ENCODE data around the gene VPS13D.

The VPS13D gene

GRCh38 chr1:12544357-12544756 is 314.5 kb downstream of the VPS13D start:
- DNase-seq: no peak

DNA sequence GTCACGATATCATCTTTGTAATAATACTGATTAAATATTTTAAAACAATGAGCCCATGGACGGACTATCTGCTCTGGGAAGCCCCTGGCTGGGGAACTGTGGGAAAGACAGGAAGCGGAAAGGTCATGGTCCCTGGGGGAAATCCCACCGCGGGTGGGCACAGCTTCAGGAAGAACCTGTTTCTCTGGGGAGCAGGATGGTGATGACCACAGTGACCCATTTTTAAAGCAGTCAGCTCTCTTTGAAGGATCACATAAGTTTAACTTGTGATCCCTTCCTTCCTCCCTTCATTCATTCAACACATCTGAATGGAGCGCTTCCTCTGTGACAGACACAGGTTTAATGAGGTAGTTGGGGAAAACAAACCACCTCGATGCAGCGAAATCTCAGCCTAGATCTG is 315.2 kb downstream of the VPS13D start:
- no peak for DNase-seq

DNA sequence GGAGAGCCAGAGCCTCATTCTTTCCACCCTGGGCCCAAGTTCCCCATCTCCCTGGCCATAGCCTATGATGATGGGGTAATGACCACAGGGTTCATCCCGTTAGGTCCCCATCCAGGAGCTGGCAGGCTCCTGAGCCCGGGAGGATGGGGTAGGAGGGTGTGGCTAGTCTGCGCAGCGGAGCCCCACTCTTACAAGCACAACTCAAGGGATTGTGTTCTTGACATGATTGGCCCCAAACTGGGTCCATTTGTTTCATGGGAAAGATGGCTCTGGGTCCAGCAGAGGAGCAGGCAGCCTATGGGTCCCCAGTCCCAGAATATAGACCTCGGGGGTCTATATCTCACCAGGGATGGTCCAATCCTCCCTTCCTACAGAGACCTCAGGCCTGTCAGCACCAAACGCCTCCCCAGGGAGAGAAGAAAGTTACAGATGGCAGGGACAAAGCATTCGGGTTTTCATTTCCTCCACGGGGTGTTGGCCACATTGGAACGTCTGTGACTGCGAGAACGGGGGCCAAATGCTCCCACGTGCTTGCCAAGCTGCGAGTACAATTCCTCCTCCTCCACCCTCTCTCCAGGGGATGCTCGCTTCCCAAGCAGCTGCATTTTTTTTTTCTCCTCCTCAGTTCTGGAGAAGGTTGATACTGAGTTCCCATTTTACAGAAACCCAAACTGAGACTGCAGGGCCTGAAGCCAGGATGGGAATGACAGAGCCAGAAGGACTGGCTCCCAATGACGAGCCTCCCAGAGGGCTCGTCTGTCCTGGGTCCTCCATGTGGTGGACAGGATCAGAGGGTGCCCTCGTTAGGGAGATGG is 317.1 kb downstream of the VPS13D start:
- DNase-seq: no peak

GRCh38 chr1:12547586-12548225 is 317.9 kb downstream of the VPS13D start:
- no peak for DNase-seq

GRCh38 chr1:12548279-12548972 is 318.6 kb downstream of the VPS13D start:
- DNase-seq: no peak

DNA sequence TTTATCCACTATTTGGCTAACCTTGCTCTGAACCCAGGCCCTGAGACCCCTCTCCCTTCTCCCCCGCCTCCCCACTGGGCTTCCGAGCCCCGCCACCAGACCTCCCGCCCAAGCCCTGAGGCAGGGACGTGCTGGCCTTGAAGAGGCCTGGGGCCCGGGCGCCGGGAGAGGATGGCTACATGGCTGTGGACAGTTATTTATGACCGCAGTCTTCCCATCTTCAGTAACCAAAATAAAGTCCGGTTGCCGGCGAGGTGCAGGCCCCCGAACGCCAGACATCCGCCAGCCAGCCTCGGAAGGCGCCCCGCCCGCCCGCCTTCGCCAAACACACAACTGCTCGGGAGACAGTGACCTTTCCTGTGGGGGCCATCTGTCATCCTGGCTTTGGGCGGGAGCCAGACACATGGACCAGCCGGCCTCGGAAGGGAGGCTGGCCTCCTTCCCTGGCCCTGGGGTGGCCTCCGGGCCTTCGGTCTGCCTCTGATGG is 319.2 kb downstream of the VPS13D start:
- no peak for DNase-seq

DNA sequence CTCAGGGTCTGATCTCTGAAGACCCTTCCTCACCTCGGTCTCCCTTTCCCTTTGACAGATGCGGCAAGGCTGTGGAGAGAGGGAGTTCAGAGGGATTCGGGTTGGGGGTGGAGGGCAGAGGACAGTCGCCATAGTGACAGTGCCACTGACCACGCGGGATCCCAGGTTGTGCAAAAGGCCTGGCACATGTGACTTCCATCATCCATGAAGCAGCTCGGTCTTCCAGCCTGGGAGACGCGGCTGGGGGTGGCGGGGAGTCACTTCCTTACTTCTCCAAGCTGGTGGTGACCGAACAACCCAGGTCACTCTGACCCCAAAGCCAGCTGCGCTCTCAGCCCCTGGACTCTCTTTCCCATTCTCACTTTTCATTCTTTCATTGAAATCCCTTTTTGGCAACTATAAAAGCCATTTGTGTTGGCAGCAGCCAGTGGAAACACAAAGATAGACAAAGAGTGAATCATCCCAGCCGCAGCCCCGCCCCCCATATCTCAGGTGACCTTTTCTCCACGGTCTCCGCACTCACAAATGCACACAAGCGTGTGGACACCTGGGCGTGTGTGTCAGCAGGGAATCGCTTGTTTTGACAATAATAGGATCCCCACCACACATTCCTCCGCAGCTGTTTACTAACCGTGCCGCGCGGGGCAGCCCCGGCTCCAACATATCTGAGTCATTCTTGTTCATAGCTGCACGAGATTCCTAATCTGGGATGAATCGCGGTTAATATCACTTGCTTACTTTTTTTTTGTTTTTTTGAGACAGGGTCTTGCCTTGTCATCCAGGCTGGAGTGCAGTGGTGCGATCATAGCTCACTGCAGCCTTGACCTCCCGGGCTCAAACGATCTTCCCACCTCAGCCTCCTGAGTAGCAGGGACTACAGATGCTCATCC is 319.9 kb downstream of the VPS13D start:
- no peak for DNase-seq

- DNase-seq: no peak
Measured at GRCh38 chr1:12551584-12551983, 321.8 kb downstream of the VPS13D start.

GRCh38 chr1:12552111-12552888 is 322.5 kb downstream of the VPS13D start:
- DNase-seq: no peak

DNA sequence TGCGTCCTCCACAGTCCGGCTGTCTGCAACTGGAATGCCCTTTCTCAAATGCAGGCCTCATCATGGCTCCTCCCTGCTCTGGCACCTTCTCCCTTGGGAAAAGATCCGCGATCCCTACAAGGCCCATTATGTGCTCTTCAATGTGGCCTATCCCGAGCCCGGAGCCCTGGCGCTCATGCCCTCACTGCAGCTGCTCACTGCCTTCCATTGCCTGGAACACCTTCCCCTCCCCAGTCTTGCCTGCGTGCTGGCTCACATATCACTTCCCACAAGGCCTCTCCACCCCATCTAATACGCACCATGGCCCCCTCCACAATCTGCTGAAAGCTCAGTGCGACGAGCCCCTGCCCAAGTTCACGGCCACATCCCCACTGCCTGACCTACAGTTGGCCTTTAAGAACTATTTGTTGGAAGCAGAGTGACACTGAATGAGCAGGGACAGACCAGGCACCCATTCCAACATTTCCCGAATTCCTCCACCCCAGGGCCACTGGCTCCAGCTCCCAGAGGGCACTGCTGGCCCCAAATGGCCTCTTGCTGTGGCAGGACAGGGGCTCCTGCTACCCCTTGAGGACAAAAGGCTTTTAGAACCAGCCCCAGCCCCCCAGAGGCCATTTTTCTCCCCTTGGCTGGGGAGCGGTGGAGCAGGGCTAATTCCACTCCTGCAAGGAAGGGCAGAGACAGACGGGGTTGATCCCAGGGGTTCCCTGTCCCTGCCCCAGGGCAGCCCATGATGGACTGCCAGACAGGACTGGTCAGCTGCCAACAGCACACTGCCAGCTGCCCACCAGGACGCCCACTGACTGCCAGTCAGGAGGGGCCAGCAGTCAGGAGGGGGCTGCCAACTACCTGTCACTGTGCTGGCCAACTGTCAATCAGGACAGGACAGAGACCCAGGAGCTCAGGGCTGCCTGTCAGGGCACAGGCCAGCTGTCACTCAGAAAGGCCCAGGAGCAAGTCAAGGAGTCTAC is 323.4 kb downstream of the VPS13D start:
- DNase-seq: no peak

DNA sequence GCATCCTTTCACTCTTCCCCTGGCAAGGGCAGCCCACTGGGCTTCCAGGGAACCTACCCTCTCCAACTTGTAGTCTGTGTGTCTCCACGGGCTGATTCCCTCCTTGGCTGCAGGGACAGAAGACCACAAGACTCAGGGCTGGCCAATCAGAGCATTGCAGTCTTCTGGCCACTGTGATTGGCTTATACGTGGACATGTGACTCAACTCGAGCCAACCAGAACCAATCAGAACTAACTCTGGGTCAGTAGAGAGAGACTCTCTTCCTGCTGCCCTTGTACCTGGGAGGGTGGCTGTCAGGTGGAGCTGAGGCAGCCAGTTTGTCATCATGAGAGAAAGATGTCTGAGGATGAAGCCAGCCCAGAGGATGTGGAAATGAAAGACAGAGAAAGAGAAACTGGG is 324.1 kb downstream of the VPS13D start:
- DNase-seq: no peak

DNA sequence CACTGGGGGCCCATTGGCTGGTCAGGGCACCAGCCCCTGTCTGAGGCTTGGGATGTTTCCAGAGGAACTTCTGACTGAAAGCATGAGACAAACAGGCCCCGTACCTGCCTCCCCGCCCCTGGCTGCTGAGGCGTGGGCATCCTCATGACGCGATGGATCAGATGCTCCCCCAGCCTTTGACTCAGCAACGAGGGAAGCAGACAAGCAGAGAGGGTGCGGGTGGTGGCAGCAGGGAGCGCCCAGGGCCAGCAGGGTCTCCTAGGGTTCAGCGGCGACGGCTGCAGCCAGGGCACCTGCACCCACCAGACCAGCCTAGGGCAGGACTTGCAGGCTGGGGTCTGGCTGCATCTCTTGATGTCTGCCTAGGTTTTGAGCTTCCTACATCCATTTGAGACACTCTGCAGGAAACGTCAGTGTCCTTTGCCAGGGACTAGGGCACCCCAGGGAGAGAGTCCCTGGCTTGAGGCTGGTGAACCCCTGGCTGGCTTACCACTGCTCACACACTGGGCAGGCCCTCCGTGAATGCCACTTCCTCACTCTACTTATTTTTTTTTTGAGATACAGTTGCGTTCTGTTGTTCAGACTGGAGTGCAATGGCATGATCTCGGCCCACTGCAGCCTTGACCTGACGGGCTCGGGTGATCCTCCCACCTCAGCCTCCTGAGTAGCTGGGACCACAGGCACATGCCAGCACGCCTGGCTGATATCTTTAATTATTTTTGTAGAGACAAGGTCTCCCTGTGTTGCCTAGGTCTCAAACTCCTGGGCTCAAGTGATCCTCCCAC is 324.9 kb downstream of the VPS13D start:
- no peak for DNase-seq

DNA sequence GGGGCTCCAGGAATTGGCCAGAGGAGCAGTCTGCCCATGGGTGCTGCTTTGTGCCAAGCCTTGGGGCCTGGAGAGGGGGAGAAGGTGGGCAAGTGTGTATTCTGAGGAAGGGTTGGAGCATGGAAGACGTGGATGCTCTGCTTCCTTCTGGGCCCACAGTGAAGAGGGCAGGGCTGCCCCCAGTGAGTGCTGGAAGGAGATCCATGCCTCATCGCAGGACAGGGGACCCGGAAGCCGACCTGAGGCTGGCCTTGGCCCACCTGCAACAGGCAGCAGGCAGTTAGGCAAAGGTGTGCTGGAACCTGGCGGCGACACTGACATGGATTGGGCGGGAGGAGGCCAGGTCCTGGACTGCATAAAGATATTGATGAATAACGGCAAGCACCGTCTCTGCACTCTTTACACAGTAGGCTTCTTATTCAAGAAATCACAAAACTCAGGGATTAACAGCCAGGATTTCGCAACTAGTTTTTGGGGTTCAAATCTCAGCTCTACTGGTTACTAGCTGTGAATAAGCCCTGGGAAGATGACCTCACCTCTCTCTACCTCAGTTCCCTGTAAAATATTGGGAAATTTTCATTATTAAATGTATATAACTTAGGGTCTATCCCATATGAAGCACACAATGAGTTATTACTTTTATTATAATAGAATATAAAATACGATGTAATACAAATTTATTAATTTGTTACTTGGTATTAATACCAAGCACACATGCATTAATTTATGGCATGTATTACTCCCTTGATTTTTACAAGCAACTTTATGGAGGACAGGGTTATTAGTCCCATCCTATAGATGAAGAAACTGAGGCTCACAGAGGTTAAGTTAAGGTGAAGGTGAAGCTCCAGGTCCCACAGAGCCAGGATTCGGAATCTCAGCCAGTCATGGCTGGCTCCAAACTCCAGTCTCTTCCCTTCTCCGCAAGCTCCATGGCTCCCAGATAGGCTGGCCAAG is 325.9 kb downstream of the VPS13D start:
- DNase-seq: no peak

DNA sequence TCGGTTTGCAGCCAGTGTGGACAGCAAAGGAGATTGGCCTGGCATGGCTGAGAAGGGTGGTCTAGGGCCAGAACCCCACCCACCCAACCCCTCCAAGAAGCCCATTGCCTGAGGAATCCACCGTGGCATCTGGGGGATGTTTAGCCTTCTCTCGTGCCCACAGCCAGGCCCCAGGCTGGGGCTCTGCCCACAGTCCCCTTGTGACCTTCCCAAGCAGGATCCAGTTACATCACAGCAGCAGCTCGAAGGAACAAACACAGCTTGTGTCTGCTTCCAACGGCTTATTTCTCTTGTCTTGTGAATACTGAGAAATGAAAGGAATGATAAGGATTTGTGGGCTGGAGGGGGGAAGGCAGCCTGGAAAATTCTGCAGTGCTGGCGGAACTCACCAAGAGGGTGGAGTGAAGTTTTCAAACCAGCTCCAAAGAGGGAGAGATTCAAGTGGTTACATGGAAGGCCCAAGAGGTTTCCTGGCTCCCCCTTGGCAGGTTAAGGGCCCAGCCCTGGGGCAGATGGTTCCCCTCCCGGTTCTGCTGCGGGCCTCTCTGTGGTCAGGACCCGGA is 326.6 kb downstream of the VPS13D start:
- DNase-seq: no peak

GRCh38 chr1:12556957-12557935 is 327.4 kb downstream of the VPS13D start:
- DNase-seq: no peak

- no peak for DNase-seq
Measured at GRCh38 chr1:12561121-12561520, 331.3 kb downstream of the VPS13D start.
